NOMO-1 treated with DMSO at 0.1 percent for 48 hours (cell line): ENCODE measurements around the gene FERMT1.
A peak's percentile ranks its signal among the peaks of the same experiment; 100 is the strongest.
"Not testable (repeated sequence)": the region's sequence is repeated elsewhere in the genome, so short reads cannot be mapped to it uniquely, and the experiment has no call there.

Source experiments
- DNase-seq: peaks from one replicate; lab custom pipeline; 2025; ENCODE audit not compliant: unreplicated experiment; lab: John Stamatoyannopoulos, UW

Gene FERMT1

DNA sequence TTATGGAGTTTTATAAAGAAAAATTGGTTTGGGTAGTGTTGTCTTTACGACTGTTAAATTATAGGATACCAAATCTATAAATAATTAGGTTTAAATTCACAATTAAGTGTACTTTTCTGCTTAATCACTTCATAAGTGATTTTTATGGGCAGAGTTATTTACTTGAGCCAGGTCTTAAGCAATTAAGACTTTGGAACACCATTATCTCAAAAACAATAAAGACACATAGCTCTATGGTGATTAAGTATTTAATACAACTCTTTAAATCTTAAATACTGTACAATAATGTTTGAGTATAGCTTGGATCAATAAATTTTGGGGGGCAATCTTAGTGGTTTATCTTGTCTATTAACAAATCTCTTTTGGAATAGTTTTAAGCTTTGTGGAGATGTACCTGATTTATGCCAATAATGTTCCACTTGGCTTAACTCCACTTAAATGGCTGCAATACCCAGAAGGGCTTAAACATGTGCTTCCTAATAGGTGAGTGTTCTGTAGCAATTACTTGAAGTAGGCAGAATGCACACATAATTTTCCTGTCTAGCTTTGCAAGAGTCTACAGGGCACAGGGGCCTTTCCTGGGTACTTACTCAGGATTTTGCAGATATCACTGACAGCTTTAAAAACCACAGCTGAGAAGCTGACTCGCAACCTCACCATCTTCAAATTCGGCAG lies 7.5 kb downstream of the FERMT1 start:
- no peak for DNase-seq

DNA sequence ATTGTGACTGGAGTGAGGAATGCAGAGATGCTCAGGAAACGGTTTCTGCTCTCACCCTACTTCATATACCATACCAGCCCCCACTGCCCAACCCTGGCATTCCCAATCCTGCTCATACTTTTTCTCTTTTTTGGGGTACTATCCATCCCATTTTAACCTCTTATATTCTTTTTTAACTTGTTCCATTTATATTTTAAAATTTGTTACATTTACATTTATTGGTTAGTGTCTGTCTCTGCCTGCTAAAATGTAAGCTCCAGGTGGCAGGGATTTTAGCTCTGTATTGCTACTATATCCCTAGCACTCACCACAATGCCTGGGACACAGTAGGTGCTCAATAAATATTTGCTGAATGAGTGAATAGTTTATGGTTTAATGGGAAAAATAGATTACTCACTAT lies 8.1 kb downstream of the FERMT1 start:
- DNase-seq, result no peak

DNA sequence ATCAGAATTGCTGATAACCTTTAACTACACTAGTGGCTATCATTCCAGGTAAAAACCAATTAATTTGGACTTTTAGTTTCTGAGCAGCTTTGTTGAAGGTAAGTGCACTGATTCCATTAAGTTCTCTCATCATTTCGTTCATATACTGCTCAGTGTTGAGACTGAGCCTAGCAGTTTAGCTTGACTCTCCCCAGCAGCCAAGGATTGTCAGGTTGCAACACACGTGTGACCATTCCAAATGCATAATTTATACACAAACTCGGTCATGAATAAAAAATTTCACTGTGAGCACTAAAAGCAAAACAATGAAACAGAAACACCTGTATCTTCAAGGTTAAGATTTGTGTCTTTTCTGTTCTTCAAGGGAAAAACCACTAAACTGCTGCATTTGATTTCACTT lies 8.9 kb downstream of the FERMT1 start:
- no peak for DNase-seq

DNA sequence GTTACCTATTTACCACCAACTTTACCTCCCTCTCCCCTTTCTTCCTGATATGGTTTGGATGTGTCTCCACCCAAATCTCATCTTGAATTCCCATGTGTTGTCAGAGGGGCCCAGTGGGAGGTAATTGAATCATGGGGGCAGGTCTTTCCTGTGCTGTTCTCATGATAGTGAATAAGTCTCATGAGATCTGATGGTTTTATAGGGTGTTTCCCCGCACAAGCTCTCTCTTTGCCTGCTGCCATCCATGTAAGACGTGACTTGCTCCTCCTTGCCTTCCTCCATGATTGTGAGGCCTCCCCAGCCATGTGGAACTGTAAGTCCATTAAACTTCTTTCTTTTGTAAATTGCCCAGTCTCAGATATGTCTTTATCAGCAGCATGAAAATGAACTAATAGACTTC lies 9.9 kb downstream of the FERMT1 start:
- DNase-seq, result not testable (repeated sequence)

DNA sequence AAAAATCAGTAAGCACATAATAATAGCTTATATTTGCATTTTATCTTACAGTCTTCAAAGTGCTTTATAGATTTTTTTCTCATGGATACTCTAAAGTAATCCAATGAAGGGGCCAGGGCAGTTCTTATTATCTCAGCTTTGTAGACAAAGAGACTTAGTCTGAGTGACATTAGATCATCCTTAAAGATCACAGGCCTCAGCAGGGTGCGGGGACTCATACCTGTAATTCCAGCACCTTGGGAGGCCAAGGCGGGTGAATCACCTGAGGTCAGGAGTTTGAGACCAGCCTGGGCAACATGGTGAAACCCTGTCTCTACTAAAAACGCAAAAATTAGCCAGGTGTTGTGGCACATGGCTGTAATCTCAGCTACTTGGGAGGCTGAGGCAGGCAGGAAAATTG lies 14.5 kb downstream of the FERMT1 start:
- no peak for DNase-seq

DNA sequence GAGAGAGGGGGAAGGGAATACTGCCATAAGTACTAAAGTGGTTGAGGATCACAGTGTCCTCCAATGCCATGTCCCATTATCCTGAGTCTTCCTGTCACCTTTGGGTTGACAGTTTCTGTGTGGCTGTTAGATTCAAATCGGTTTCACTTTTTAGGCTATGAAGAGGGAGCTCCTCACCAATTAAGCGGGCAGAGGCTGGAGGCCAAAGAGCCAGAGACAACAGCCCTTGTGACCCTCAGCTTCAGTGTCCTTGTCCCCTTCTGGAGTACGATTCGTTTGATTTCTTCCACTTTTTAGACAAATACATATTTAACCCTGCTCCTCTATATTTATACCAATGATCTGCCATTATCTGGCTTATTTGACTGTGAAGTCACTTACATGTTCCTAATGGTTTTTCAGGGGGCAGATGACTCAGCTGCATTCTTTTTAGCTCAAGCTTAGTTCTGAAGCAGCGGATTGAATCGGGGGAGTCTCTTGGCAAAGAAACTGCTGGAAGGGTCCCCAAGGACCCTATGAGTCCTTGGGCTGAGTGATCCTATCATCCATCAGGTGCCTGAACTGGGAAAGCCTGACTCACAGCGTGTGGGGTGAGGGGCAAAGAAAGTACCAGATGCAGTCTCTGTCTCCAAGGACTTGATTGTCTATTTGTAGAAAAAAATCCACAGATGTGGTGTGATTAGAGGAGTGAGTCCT lies 18.2 kb downstream of the FERMT1 start:
- no peak for DNase-seq

DNA sequence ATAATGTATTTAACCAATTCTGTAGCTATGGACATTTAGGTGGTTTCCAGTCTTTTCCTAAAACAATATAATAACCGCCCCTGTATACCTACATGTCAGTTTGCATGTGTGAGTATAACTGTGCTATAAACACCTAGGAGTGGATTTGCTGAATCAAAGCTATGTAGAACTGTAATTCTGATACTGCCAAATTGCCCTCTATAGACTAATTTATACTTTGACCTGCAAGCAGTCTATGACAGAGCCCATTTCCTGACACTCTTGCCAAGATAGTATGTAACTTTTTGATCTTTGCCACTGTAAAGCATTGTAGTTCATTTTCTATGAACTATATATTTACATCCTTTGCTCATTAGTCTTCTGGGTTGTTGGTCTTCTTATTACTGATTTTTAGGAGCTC lies 19.5 kb downstream of the FERMT1 start:
- DNase-seq, result no peak

DNA sequence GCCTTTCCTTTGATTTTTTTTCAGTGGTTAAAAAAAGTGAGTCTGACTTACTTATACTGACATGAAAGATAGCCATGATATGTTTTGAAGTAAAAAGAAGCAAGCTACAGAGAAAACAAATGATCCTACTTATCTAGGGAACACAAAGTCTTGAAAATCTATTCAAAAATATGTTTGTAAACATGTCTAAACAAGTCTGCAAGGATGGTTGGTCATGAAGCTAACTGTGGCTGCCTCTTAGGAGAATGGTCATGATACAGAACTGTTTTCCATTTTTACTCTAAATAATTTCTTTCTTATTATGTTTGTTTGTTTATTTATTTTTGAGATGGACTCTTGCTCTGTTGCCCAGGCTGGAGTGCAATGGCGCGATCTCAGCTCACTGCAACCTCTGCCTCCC lies 21.5 kb downstream of the FERMT1 start:
- no peak for DNase-seq

DNA sequence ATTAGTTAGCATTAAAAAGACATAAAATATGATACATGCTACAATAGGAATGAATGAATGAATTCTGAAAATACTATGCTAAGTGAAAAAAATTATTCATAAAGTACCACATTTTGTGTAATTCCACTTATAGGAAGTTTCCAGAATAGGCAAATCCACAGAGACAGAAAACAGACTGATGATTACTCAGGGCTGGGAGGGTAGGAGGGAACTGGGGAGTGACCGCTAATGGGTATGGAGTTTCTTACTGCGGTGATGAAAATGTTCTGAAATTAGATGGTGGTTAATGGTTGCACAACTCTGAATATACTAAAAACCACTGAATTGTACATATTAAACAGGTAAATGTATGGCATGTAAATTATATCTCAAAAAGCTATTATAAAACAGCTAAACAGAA lies 22.6 kb downstream of the FERMT1 start:
- peak; percentile 89 for DNase-seq

DNA sequence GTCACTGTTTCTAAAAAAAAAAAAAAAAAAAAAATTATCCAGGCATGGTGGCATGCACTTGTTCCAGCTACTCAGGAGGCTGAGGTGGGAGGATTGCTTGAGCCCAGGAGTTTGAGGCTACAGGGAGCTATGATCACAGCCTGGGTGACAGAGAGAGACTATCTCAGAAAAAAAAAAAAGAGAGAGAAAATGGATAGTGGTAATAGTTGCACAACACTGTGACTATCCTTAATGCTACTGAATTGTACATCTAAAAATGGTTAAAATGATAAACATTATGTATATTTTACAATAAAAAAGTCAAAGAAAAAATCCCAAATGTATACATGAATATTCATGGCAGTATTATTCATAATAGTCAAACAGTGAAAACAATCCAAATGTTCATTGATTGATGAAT lies 23.0 kb downstream of the FERMT1 start:
- DNase-seq, result no peak

DNA sequence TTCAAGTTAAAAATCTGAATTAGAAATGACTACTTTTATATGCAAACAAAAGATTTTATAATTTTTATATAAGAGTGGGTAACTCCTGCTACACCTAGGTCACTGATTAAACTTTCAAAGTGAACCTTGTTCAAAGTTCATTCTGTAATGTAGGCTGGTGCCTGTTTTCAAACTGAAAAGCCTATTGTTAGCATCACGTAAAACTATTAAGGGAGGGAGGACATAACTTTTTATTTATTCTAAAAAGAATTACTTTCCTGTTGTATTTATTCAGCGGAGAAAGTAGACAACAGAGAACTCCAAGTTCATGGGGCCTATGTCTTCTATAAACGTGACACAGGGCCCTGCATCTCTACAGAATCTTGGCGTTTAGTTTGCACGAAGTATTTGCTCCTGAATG lies 27.4 kb downstream of the FERMT1 start:
- DNase-seq, result no peak

DNA sequence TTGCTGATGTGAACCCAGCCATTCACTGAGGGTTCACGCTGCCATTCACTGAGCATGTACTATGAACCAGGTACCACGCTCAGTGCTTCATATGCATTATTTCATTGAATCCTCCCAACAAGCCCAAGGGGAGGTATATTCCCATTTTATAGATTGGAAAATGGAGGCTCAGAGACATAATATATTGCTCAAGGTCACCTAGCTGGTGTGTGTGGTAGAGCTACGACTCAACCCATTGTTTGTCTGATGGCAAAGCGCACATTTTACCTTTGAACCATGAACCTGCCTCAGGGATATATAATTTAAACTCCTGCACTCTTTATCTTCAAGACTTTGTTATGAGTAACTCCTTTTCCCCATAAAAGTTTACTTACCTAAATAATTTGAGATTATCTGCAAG lies 28.3 kb downstream of the FERMT1 start:
- no peak for DNase-seq

DNA sequence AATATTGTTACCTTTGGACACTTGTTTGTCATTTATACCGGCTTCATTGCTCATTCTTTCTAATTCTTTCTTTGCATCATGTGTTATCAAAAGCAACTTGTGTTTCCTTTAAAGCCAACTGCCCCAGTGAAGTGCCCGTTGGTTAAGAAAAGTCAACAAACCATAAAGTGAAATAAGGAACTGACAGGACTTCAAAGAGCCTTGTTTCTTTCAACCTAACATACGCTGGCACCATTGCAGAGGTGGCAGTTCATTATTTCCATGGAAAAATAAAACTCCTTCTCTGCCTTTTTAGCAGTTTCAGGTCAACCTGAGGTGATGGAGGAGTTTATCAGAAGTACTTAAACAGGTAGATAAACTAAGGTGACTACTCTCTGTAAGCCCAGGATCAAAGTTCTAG lies 28.8 kb downstream of the FERMT1 start:
- peak; percentile 87 for DNase-seq

DNA sequence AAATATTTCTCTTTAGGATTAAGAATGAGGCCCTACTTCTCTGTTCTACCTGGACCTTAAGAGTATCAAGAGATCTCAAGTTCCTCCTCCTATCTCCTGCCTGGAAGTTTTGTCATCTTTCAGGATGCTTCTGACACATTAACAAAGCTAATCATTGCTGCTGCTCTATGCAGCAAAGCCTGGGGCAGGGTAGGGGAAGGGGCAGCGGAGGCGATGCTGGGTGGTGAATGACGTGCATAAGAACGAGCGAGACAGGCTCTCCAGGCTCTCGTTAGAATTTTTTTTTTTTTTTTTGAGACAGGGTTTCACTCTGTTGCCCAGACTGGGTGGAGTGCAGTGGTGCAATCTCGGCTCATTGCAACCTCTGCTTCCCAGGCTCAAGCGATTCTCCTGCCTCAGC lies 31.2 kb downstream of the FERMT1 start:
- DNase-seq, result no peak

DNA sequence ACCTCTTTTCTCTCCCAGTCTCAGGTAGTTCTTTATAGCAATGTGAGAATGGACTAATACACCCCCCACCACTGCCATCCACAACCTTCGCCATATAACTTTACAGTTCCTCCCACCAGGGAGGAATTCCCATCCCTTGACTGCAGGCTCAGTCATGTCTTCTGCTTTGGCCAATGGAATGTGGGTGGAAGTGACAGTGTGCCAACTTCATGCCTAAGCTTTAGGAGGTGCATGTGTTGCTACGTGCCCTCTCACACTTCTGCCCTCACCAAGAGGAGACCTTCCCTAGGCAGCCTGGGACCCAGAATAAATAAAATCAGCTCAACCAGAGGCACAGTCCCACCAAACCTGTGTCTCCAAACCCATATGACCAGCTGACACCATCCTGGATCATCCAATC lies 36.0 kb downstream of the FERMT1 start:
- DNase-seq, result no peak

DNA sequence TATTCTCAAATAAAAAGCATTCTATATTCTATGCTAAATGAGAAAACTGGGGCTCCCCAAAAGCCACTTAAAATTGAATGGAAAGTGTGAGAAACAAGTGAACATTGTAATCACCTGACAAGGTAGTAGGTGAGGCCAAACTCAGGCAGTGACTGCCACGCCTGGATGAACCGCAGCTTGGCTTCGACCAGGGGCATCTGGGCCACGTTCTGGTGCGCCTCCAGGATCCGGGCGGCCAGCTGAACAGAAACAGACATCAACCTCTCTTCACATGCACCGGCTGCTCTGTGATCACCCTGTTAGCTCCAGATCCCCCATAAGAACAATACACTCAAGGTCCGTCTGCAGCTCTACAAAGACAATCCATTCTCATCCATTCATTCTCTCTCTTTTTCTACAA lies 38.9 kb downstream of the FERMT1 start:
- DNase-seq, result no peak

DNA sequence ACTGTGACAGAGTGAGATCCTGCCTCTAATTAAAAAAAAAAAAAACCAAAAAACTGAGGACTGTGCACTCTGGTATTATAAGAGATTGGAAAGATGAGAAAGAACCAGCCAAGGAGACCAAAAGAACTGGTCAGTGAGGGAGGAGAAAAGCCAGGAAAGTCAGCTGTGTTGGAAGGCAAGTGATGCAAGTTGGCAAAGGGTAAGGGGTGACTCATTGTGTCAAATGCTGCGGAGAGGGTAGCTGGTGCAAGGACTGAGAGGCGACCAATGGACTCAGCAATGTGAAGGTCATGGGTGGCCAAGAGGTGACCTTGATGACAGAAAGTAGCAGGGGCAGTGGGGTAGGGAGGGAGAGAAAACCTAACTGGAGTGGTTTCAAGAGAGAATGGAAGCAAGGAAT lies 41.6 kb downstream of the FERMT1 start:
- no peak for DNase-seq

DNA sequence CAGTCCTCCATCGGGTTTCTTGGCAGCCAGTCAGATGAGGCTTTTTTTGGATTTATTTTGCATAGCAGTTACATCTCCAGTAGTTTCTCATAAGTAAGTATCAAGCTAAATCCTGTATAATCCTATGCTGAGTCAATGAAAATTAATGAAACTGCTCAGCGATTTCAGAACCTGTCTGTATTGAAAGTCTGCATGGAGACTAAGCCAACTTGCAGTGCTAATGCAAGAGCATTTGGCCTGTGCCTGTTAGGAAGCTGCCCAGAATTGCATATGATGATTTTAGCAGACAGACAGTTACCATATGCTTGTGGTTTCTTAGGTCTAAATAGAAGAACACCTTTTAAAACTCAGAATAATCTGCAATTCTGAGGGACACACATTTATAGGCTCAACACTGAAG lies 43.8 kb downstream of the FERMT1 start:
- no peak for DNase-seq

DNA sequence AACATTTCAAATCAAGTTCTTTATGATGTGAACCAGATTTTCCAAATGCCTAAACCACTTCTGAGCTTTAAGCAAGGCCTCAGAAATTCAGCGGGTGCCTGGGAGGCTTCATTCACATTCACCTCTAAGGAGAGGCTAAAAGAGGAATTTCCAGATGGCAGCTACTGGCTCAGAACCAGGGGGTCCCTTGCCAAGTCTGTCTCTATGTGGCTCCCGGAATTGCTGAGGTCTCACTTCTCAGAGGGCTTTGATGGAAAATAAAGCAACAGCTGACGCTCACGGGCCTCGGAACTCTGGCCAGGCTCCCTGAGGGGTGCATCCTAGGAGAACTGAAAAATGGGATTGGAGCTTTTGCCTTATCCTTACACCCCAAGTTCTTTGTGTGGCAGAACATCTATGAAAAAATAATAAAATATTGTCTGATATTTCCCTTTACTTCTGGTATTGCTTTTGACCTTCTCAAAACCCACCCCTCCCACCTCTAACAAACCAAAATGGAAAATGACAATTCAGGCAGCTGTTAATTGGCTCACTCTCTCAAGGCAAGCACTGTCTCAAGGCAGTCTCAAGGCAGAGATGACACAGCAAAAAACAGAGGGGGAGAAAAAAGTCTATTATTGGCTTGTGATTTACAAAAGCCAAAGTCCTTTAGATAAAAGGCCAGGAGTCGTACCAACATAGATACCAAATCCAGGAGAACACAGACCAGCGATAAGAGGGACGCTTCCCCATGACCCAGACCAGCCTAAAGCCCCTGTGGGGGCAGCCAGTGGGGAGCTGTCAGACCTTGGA lies 47.2 kb downstream of the FERMT1 start:
- peak; percentile 15 for DNase-seq

DNA sequence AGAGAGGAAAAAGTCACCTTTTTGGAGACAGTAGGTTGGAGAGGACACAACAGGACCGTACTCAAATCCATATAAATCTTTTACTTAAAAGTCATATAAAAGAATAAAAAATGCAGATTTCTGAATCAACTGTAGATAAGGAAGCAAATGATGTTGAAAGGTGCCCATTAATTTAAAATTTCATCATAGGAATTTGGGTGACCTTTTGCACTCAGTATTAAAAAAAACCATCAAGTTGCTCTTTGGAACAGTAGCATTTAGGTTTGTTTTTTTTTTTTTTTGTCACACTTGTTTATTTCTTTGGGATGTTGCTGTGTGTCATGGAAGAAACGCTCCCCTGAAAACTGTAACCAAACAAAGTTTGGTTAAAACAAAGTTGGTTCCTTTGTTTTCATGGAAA lies 48.0 kb downstream of the FERMT1 start:
- DNase-seq, result no peak

DNA sequence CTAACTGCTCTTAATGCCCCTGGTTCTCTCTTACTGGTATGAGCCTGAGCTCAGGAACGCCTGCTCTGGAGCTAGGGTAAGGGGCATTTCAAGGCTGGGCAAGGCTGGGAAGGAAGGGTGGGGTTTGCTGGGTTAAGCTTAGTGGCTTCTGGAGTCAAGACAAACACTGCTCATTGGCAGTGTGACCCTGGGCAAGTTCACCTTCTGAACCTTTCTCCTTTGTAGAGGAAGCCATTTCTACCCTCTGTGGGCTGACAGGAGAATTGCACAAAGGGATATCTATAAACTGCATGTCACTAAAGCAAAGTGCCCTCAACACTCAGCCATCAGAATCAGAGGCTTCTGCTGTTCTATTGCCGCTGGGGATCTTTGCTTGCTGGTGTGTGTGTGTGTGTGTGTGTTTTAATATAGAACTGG lies 48.7 kb downstream of the FERMT1 start:
- peak; percentile 63 for DNase-seq
